BLaER1 treated with 17β-estradiol and CSF1 and Interleukin-3, amounts not matched to agents 10 nM and 100 nM (cell line): ENCODE measurements around the gene VAC14.

Experiments
- H3K27ac ChIP-seq, 11 experiments: shearing (Covaris generic); formaldehyde crosslinking; 2 replicates each; pipeline ENCODE4 v1.8.1; 2022
- H3K27me3 ChIP-seq, 11 experiments: shearing (Covaris generic); formaldehyde crosslinking; 2 replicates each; pipeline ENCODE4 v1.8.1; 2022
- H3K36me3 ChIP-seq, 11 experiments: shearing (Covaris generic); formaldehyde crosslinking; 2 replicates each; pipeline ENCODE4 v1.8.1; 2022
- H3K4me1 ChIP-seq, 10 experiments: shearing (Covaris generic); formaldehyde crosslinking; 2 replicates each; pipeline ENCODE4 v1.8.1; 2022
- H3K4me2 ChIP-seq, 11 experiments: shearing (Covaris generic); formaldehyde crosslinking; 2 replicates each; pipeline ENCODE4 v1.8.1; 2022
- H3K4me3 ChIP-seq, 10 experiments: shearing (Covaris generic); formaldehyde crosslinking; 2 replicates each; pipeline ENCODE4 v1.8.1; 2022
- H3K9ac ChIP-seq, 11 experiments: shearing (Covaris generic); formaldehyde crosslinking; 2 replicates each; pipeline ENCODE4 v1.8.1; 2022
- H3K9me3 ChIP-seq, 11 experiments: shearing (Covaris generic); formaldehyde crosslinking; replicated peaks in 1 of 11; 2 replicates each; pipeline ENCODE4 v1.8.1; 2022
- H4K20me1 ChIP-seq, 11 experiments: shearing (Covaris generic); formaldehyde crosslinking; 2 replicates each; pipeline ENCODE4 v1.8.1; 2022
- Cebpa-rat ChIP-seq, 11 experiments: shearing (Covaris generic); IDR thresholded peaks; 2 replicates each; pipeline ENCODE4 v1.8.1; 2022

Gene VAC14

DNA sequence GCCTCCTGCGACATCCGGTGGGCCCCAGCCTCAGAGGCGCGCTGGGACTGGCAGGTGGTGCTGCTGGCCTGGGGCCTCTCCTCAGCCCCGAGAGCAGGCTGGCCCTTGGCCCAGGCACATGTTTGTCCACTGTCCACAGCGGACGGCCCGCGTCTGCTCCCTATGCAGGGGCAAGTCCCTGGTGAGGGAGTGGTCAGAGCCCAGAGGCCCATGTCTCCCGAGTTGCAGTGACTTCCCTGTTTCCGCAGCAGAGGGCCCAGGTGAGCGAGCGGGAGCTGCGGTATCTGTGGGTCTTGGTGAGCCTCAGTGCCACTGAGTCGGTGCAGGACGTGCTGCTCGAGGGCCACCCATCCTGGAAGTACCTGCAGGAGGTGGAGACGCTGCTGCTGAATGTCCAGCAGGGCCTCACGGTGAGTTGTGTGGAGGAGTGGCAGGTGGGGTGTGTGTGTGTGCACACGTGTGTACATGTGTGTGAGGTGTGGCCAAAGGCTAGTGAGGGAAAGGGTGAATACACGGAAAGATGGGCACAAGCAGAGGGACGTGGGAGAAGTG, 144.2 kb downstream of the VAC14 start:
- H3K9ac ChIP-seq = no peak overlapping the region
- no peak for TF ChIP-seq Cebpa-rat (IDR thresholded peaks at IDR 0.05)
- H3K27ac ChIP-seq = no peak overlapping the region
- H3K36me3 ChIP-seq = peaks cover 0 to 1% (median 0%) of the 10 kb centered on the region in 11 experiments; a peak in 2 of 22 replicates
- H3K4me3 ChIP-seq = no peak overlapping the region
- H3K27me3 ChIP-seq = no peaks in the 10 kb centered on the region
- peaks cover 0 to 3% (median 0%) of the 10 kb centered on the region in 11 experiments; a peak in 3 of 22 replicates for H4K20me1 ChIP-seq
- H3K4me1 ChIP-seq = peaks cover 0 to 10% (median 2%) of the 10 kb centered on the region in 10 experiments; a peak in 6 of 20 replicates
- H3K4me2 ChIP-seq = no peak overlapping the region
- H3K9me3 ChIP-seq = no peaks in the 10 kb centered on the region

DNA sequence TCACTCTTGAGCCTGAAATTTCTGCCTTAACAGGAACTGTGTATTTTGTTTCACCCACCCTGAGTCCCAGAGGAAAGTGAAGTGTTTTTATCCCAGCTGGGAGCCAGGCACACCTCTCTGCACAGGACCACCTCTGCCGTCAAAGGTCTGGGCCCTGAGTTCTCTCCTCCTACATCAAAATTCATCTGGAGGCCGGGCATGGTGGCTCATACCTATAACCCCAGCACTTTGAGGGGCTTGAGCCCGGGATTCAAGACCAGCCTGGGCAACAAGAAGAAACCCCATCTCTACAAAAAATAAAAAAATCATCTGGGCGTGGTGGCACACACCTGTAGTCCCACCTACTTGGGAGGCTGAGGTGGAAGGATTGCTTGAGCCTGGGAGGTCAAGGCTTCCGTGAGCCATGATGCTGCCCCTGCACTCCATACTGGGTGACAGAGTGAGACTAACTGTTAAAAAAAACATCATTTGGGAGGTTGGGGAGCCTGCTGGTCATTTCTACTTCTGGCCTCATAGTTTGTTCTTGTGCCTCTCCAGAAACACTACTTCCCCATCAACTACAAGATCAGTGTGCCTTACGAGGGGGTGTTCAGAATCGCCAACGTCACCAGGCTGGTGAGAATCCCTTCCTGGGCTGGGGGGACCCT, 144.8 kb downstream of the VAC14 start:
- Histone ChIP-seq H3K9ac (no peak overlapping the region), H4K20me1 (no peaks in the 10 kb centered on the region), H3K9me3 (no peaks in the 10 kb centered on the region), H3K4me2 (no peak overlapping the region), H3K4me1 (peaks cover 0 to 10% (median 2%) of the 10 kb centered on the region in 10 experiments; a peak in 6 of 20 replicates), H3K27ac (no peak overlapping the region), H3K36me3 (no peaks in the 10 kb centered on the region), H3K27me3 (no peaks in the 10 kb centered on the region), H3K4me3 (no peak overlapping the region)
- no peak for TF ChIP-seq Cebpa-rat (IDR thresholded peaks at IDR 0.05)

DNA sequence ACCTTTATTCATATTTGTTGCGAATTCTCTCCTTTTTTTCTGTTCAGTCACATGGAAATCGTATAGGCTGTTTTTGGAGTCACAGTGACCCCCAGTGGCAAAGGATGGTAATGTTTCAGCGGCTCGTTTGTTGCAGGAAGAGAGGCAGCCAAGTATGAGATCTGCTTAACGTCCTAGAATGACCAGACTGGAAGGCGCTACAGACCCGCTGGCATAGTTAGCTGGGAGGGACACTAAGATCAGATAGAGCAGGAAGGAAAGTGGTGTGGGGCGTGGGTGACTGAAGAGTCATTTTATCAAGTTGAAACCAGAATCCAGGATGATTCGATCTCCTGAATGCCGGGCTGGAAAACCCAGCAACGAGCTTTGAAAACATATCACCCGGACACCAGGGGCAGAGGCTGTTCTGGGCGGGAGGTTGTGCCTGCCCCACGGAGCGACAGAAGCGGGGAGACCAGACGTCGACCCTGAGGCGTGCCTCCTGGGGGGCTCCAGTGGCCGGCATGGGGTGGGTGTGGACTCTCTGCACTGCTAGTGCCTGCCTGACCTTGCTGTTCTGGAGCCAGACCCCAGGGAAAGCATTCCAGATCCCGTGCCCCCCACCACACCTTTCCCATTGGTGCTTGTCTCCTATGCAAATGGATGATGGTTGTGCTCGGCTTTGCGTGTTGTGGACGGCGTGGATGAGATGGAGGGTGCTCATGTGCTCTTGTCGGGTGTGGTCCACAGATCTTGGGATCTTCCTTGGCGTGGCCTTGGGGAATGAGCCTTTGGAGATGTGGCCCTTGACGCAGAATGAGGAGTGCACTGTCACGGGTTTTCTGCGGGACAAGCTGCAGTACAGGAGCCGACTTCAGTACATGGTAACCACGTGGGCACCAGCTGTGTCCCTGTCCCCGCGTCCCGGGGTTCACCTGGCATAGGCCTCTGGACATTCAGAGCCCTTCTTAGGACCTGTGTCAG, 146.9 kb downstream of the VAC14 start:
- Histone ChIP-seq H3K4me1 (peaks cover 0 to 9% (median 0%) of the 10 kb centered on the region in 10 experiments; a peak in 6 of 20 replicates), H3K27ac (peak overlapping the region in 8 of 11 experiments; percentile 4 to 39 (median 26); a peak in 9 of 22 replicates), H3K9me3 (no peaks in the 10 kb centered on the region), H4K20me1 (no peaks in the 10 kb centered on the region), H3K4me2 (peak overlapping the region; percentile 24 to 74 (median 70); a peak in 21 of 22 replicates), H3K27me3 (no peaks in the 10 kb centered on the region), H3K36me3 (no peaks in the 10 kb centered on the region), H3K4me3 (peak overlapping the region in 6 of 10 experiments; percentile 9 to 38 (median 30); a peak in 7 of 20 replicates), H3K9ac (peak overlapping the region in 10 of 11 experiments; percentile 42 to 70 (median 59); a peak in 18 of 22 replicates)
- TF ChIP-seq Cebpa-rat (IDR thresholded peaks at IDR 0.05) = no peak

DNA sequence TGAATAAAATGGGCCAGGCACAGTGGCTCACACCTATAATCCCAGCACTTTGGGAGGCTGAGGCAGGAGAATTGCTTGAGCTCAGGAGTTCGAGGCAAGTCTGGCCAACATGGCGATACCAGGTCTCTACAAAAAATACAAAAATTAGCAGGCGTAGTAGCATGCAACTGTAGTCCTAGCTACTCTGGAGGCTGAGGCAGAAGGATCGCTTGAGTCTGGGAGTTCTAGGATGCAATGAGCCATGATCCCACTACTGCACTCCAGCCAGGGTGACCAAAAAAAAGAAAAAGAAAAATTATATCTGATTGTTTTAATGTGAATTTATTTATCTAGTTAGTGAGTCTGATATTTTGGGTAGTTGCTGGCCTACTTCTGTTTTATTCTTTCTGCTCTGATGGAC, 147.6 kb downstream of the VAC14 start:
- no peak overlapping the region for H3K4me3 ChIP-seq
- H3K27me3 ChIP-seq = no peaks in the 10 kb centered on the region
- no peak for TF ChIP-seq Cebpa-rat (IDR thresholded peaks at IDR 0.05)
- H3K4me1 ChIP-seq = peaks cover 0 to 9% (median 0%) of the 10 kb centered on the region in 10 experiments; a peak in 6 of 20 replicates
- no peak overlapping the region for H3K9ac ChIP-seq
- no peaks in the 10 kb centered on the region for H3K36me3 ChIP-seq
- no peak overlapping the region for H3K27ac ChIP-seq
- peak overlapping the region in 1 of 11 experiments; percentile 72; a peak in 4 of 22 replicates for H3K4me2 ChIP-seq
- H4K20me1 ChIP-seq = no peaks in the 10 kb centered on the region
- H3K9me3 ChIP-seq = no peaks in the 10 kb centered on the region

DNA sequence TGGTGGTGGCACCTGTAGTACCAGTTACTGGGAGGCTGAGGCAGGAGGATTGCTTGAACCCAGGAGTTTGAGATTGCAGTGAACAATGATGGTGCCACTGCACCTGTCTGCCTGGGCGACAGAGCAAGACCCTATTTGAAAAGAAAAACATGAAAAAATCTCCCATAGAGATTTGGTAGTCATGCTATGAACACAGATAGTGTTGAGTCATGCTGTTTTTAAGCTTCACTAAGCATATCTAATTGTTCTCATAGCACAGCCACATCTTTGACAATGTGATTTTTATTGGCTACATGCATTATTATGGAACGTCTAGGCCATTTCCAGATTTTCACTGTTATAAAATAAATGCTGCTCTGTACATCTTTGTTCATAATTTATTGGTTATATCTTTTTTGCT, 148.6 kb downstream of the VAC14 start:
- H3K27ac ChIP-seq = no peak overlapping the region
- TF ChIP-seq Cebpa-rat (IDR thresholded peaks at IDR 0.05) = no peak
- no peaks in the 10 kb centered on the region for H4K20me1 ChIP-seq
- no peaks in the 10 kb centered on the region for H3K27me3 ChIP-seq
- no peak overlapping the region for H3K9ac ChIP-seq
- no peaks in the 10 kb centered on the region for H3K9me3 ChIP-seq
- no peak overlapping the region for H3K4me3 ChIP-seq
- H3K36me3 ChIP-seq = no peaks in the 10 kb centered on the region
- H3K4me1 ChIP-seq = peaks cover 0 to 9% (median 0%) of the 10 kb centered on the region in 10 experiments; a peak in 6 of 20 replicates
- no peak overlapping the region for H3K4me2 ChIP-seq

DNA sequence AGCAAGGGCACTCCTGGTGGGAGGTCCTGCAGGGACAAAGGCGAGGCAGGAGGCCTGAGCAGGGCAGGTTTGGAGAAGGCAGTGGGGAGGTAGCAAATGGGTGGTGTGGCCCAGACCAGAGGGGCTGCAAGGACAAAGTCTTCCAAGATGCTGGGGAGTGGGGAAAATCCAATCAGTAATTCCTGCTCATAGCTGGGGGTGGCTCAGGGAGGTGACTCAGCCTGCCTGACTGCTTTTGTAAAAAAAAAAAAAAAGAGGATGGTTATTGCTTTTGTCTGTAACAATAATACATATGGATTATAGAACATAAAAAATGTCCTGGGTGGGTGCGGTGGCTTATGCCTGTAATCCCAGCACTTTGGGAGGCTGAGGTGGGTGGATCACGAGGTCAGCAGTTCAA, 149.4 kb downstream of the VAC14 start:
- Histone ChIP-seq H4K20me1 (no peaks in the 10 kb centered on the region), H3K36me3 (no peaks in the 10 kb centered on the region), H3K4me2 (no peak overlapping the region), H3K27me3 (no peaks in the 10 kb centered on the region), H3K4me1 (peaks cover 0 to 9% (median 0%) of the 10 kb centered on the region in 10 experiments; a peak in 6 of 20 replicates), H3K4me3 (no peak overlapping the region), H3K9me3 (no peaks in the 10 kb centered on the region), H3K27ac (no peak overlapping the region), H3K9ac (peak overlapping the region in 1 of 11 experiments; percentile 21; a peak in 1 of 22 replicates)
- TF ChIP-seq Cebpa-rat (IDR thresholded peaks at IDR 0.05) = no peak

DNA sequence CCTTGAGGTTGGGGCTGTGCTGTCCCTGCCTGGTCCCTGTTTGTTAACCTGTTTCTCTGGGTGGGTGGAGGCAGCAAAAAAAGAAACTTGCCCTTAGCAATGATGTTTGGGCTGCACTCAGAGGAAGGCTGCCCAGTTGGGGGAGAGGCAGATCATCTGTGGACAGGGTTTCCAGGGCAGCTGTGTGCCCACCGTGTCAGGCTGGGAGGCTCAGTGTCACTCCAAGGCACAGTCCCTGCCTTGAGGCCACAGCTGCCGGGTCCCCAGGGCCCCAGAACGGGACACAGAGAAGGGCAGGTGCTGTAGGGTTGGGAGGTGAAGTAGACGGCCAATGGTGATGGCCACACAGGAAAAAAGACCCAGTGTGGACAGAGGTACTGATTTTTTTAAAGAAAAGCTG, 150.7 kb downstream of the VAC14 start:
- TF ChIP-seq Cebpa-rat (IDR thresholded peaks at IDR 0.05) = no peak
- Histone ChIP-seq H3K4me2 (no peak overlapping the region), H4K20me1 (no peaks in the 10 kb centered on the region), H3K4me1 (peaks cover 0 to 9% (median 0%) of the 10 kb centered on the region in 10 experiments; a peak in 6 of 20 replicates), H3K27ac (no peak overlapping the region), H3K36me3 (no peaks in the 10 kb centered on the region), H3K27me3 (no peaks in the 10 kb centered on the region), H3K9ac (no peak overlapping the region), H3K4me3 (no peak overlapping the region), H3K9me3 (no peaks in the 10 kb centered on the region)

DNA sequence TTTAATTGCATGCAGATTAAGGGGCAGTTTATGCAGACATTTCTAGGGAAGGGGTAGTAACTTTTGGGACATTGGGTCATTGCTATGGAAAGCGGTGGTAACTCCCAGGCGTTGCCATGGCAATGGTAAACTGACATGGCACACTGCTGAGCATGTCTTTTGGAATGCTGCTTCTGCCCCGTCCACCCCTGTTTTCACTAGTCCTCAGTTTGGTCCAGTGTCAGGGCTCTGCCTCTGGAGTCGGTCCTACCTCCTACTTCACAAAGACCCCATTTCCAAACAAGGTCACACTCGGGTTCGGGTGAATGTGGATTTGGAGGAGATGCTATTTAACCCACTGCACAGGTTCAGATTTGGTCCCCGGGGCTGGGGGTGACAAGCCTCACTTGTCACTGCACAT, 151.7 kb downstream of the VAC14 start:
- Histone ChIP-seq H3K4me3 (no peak overlapping the region), H3K9ac (no peak overlapping the region), H3K27me3 (no peaks in the 10 kb centered on the region), H3K27ac (no peak overlapping the region), H3K4me1 (peaks cover 0 to 8% (median 0%) of the 10 kb centered on the region in 10 experiments; a peak in 6 of 20 replicates), H3K9me3 (no peaks in the 10 kb centered on the region), H4K20me1 (no peaks in the 10 kb centered on the region), H3K4me2 (no peak overlapping the region), H3K36me3 (no peaks in the 10 kb centered on the region)
- TF ChIP-seq Cebpa-rat (IDR thresholded peaks at IDR 0.05) = no peak

DNA sequence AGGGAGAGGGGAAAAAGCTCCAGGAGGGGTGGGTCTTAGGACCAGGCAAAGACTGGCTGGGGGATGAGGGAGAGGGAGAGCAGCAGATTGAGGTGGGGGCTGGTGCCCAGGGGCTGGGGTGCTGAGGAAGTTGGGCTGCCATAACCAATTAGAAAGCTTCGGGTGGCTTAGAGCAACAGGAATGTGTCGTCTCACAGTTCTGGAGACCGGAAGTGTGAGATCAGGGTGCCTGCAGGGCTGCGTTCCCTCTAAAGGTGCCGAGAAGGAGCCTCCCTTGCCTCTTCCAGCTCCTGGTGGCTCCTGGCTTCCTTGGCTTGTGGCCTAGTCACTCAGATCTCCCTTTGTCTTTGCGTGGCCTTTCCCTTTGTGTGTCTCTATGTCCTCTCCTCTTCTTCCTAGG, 152.4 kb downstream of the VAC14 start:
- Histone ChIP-seq H3K9ac (no peak overlapping the region), H3K27ac (no peak overlapping the region), H4K20me1 (no peaks in the 10 kb centered on the region), H3K4me2 (no peak overlapping the region), H3K36me3 (no peaks in the 10 kb centered on the region), H3K9me3 (no peaks in the 10 kb centered on the region), H3K4me1 (peaks cover 0 to 3% (median 0%) of the 10 kb centered on the region in 10 experiments; a peak in 1 of 20 replicates), H3K4me3 (no peak overlapping the region), H3K27me3 (no peaks in the 10 kb centered on the region)
- no peak for TF ChIP-seq Cebpa-rat (IDR thresholded peaks at IDR 0.05)
